NCI-H2196 treated with DMSO at 0.1 percent for 48 hours (cell line): Measurements from ENCODE around the gene LAMA3.

Experiments
- DNase-seq: peaks from one replicate; lab custom pipeline; 2025; ENCODE audit not compliant: unreplicated experiment; lab: John Stamatoyannopoulos, UW

LAMA3 gene

GRCh38 chr18:23814991-23815614, 125.8 kb downstream of the LAMA3 start:
- no peak for DNase-seq

GRCh38 chr18:23816021-23816420, 126.8 kb downstream of the LAMA3 start:
- no peak for DNase-seq

GRCh38 chr18:23816740-23817139, 127.5 kb downstream of the LAMA3 start:
- DNase-seq = no peak

- no peak for DNase-seq
Observed at GRCh38 chr18:23819001-23819400, 129.7 kb downstream of the LAMA3 start.

GRCh38 chr18:23822590-23823385, 133.5 kb downstream of the LAMA3 start:
- no peak for DNase-seq

GRCh38 chr18:23824240-23824639, 135.0 kb downstream of the LAMA3 start:
- no peak for DNase-seq

- no peak for DNase-seq
Observed at GRCh38 chr18:23824669-23825068, 135.4 kb downstream of the LAMA3 start.

GRCh38 chr18:23825496-23825895, 136.2 kb downstream of the LAMA3 start:
- DNase-seq = no peak

GRCh38 chr18:23825978-23826405, 136.7 kb downstream of the LAMA3 start:
- no peak for DNase-seq

- no peak for DNase-seq
Observed at GRCh38 chr18:23826850-23827620, 137.8 kb downstream of the LAMA3 start.

GRCh38 chr18:23827681-23828080, 138.4 kb downstream of the LAMA3 start:
- no peak for DNase-seq

- DNase-seq = no peak
Observed at GRCh38 chr18:23828426-23828825, 139.2 kb downstream of the LAMA3 start.

GRCh38 chr18:23832911-23833310, 143.7 kb downstream of the LAMA3 start:
- DNase-seq = no peak

GRCh38 chr18:23833714-23834113, 144.5 kb downstream of the LAMA3 start:
- no peak for DNase-seq

GRCh38 chr18:23835091-23835490, 145.8 kb downstream of the LAMA3 start:
- DNase-seq = no peak

GRCh38 chr18:23835506-23835905, 146.3 kb downstream of the LAMA3 start:
- no peak for DNase-seq

GRCh38 chr18:23837591-23837990, 148.3 kb downstream of the LAMA3 start:
- no peak for DNase-seq

- no peak for DNase-seq
Observed at GRCh38 chr18:23838233-23838632, 149.0 kb downstream of the LAMA3 start.

GRCh38 chr18:23838801-23839366, 149.6 kb downstream of the LAMA3 start:
- no peak for DNase-seq

- DNase-seq = no peak
Observed at GRCh38 chr18:23842305-23842704, 153.1 kb downstream of the LAMA3 start.

GRCh38 chr18:23844991-23845680, 155.9 kb downstream of the LAMA3 start:
- DNase-seq = no peak
